Endothelial cell (in vitro differentiated cells): Measurements from ENCODE around the gene CALB2. TPM values are rescaled to one million over a fixed set of nuclear protein-coding genes. Genes with fewer than 3 reads are reported as not detected.

ENCODE experiments used
- DNase-seq: peaks from one replicate; pipeline ENCODE4 v3.0.0; 2021; ENCODE audit warnings: low spot score
- H3K27ac Mint-ChIP-seq: one replicate; pipeline ENCODE4 v1.8.0; 2021; ENCODE audit warnings: mixed read lengths, inconsistent platforms; ENCODE audit not compliant: unreplicated experiment
- H3K27me3 Mint-ChIP-seq: one replicate; pipeline ENCODE4 v1.8.0; 2021; ENCODE audit warnings: mild to moderate bottlenecking, moderate library complexity, mixed read lengths, inconsistent platforms; ENCODE audit not compliant: unreplicated experiment
- H3K36me3 Mint-ChIP-seq: one replicate; pipeline ENCODE4 v1.8.0; 2021; ENCODE audit warnings: mild to moderate bottlenecking, low read depth, mixed read lengths, inconsistent platforms; ENCODE audit not compliant: unreplicated experiment
- H3K4me1 Mint-ChIP-seq: one replicate; pipeline ENCODE4 v1.8.0; 2021; ENCODE audit warnings: mild to moderate bottlenecking, mixed read lengths, inconsistent platforms; ENCODE audit not compliant: unreplicated experiment
- H3K4me3 Mint-ChIP-seq: one replicate; pipeline ENCODE4 v1.8.0; 2021; ENCODE audit warnings: mild to moderate bottlenecking, mixed read lengths, inconsistent platforms; ENCODE audit not compliant: unreplicated experiment
- H3K9me3 Mint-ChIP-seq: one replicate; pipeline ENCODE4 v1.8.0; 2021; ENCODE audit warnings: mixed read lengths, inconsistent platforms; ENCODE audit not compliant: unreplicated experiment
- total RNA-seq: library from RNA; stranded (reverse); fragmentation: NEBNext Ultra II Directional; extraction: Animal tissue kit (Norgen Biotek cat#: 25700); gene quantifications from one replicate; pipeline ENCODE4 v1.2.1, GENCODE V29; 2021; ENCODE audit not compliant: unreplicated experiment
- TF ChIP-seq, protein P1 (sequence below): fragments of 200-600 bp; sonication (generic); IDR thresholded peaks from one replicate; pipeline ENCODE4 v1.5.0; 2021; ENCODE audit warnings: antibody characterized with exemption; ENCODE audit not compliant: unreplicated experiment

CALB2 gene
- total RNA-seq, 1 donor from 2014 or later: 12.9 TPM

DNA sequence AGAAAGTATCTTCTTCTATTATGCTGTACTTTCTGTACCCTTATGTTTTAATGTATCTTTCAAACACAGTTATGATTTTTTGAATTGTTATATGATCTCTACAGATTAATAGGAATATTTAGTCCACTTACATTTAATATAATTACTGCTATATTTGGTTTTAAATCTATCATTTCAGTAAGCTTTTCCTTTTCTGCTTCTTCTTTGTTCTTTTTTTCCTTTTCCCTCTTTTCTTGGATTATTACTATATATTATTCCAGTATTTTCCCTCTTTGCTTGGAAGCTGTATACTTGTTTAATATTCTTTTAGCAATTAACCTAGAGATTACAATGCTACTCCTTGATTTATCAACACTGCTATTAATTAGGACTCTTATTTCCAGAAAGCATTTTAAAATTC lies 69.9 kb downstream of the CALB2 start:
- DNase-seq: no peak
- Mint-ChIP-seq H3K4me1 (peaks cover 7% of the 10 kb centered on the region), H3K9me3 (no peaks in the 10 kb centered on the region), H3K27ac (no peak overlapping the region), H3K27me3 (peaks cover 14% of the 10 kb centered on the region), H3K36me3 (peaks cover 9% of the 10 kb centered on the region), H3K4me3 (no peak overlapping the region)
- TF ChIP-seq, protein P1, sequence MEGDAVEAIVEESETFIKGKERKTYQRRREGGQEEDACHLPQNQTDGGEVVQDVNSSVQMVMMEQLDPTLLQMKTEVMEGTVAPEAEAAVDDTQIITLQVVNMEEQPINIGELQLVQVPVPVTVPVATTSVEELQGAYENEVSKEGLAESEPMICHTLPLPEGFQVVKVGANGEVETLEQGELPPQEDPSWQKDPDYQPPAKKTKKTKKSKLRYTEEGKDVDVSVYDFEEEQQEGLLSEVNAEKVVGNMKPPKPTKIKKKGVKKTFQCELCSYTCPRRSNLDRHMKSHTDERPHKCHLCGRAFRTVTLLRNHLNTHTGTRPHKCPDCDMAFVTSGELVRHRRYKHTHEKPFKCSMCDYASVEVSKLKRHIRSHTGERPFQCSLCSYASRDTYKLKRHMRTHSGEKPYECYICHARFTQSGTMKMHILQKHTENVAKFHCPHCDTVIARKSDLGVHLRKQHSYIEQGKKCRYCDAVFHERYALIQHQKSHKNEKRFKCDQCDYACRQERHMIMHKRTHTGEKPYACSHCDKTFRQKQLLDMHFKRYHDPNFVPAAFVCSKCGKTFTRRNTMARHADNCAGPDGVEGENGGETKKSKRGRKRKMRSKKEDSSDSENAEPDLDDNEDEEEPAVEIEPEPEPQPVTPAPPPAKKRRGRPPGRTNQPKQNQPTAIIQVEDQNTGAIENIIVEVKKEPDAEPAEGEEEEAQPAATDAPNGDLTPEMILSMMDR: no peak

DNA sequence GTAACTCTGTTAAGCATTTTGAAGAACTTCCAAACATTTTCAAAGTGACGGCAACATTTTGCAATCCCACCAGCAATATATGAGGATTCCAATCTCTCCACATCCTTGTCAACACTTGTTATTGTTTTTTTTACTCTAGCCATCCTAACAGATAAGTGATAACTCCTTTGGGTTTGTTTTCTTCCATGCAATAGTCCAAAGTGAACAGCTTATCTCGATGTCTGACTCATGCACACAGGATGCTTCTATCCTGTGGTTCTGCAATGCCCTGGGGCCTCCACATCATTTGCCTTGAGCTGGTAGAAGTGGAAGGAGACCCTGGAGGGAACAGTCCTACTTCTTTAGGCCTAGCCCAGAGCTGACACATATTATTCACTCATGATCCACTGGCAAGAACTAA lies 70.4 kb downstream of the CALB2 start:
- Mint-ChIP-seq H3K9me3 (no peaks in the 10 kb centered on the region), H3K4me3 (no peak overlapping the region), H3K27ac (no peak overlapping the region), H3K27me3 (peaks cover 14% of the 10 kb centered on the region), H3K4me1 (peaks cover 7% of the 10 kb centered on the region), H3K36me3 (peaks cover 9% of the 10 kb centered on the region)
- no peak for DNase-seq
- TF ChIP-seq, protein P1: no peak

DNA sequence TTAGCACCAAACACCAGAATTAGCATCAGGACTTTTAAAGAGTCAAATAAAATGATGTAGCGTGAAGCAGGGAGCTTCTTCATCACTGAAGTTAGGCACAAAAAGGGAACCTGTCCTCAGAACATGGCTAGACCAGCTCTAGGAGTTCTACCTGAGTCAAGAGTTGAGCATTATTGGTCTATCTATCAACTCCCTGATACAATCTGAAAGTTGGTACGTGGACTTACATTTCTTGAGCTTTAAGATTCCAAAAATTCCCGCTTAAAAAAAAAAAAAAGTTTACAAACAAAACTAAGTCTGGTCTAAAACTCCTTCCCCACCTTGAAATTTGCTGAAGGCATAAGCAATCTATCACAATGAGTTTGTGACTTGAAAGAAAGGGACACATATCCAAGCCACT lies 71.1 kb downstream of the CALB2 start:
- TF ChIP-seq, protein P1: no peak
- no peak overlapping the region for H3K4me3 Mint-ChIP-seq
- peaks cover 7% of the 10 kb centered on the region for H3K4me1 Mint-ChIP-seq
- no peak for DNase-seq
- H3K27ac Mint-ChIP-seq: no peak overlapping the region
- H3K36me3 Mint-ChIP-seq: peaks cover 5% of the 10 kb centered on the region
- no peaks in the 10 kb centered on the region for H3K9me3 Mint-ChIP-seq
- peaks cover 14% of the 10 kb centered on the region for H3K27me3 Mint-ChIP-seq

DNA sequence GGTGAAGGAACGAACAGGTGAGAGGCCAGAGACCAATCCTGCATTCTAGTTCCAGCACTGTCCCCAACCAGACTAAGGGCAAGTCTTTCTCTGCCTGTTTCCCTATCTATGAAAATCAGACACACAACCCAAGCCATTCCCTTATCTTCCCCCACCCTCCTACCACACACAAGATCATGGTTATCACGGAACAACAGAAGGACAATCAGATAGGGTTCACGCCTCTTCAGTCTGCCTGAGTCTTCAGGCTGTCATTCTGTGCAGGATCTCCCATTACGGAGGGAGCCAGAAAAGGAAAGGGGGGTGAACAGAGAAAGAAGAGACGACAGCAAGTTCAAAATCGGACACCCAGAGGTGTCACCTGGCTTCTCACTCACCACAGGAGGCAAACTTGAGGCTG lies 72.2 kb downstream of the CALB2 start:
- TF ChIP-seq, protein P1: no peak
- no peak for DNase-seq
- Mint-ChIP-seq H3K27me3 (peaks cover 9% of the 10 kb centered on the region), H3K4me1 (peaks cover 7% of the 10 kb centered on the region), H3K9me3 (no peaks in the 10 kb centered on the region), H3K4me3 (no peak overlapping the region), H3K36me3 (peaks cover 5% of the 10 kb centered on the region), H3K27ac (no peak overlapping the region)

DNA sequence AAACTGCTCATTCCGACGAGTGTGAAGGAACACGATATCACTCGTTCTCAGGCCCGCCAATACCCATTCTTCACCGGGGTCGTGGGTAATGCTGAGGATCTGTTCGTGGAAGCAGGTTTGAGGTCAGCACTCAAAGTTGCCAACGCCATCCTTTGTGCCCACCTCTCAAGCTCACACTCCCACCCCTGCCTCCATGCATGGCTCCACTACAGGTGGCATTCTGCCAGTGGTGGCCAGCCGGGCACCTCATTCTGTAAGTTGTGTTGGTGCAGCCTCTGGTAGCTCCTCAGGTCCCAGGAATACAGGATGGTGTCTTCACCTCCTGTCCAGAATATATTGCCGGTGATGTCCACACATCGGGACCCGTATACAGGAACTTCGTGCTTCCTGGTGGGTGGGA lies 72.7 kb downstream of the CALB2 start:
- no peak overlapping the region for H3K27ac Mint-ChIP-seq
- peaks cover 8% of the 10 kb centered on the region for H3K27me3 Mint-ChIP-seq
- no peaks in the 10 kb centered on the region for H3K9me3 Mint-ChIP-seq
- H3K4me3 Mint-ChIP-seq: no peak overlapping the region
- DNase-seq: no peak
- TF ChIP-seq, protein P1: no peak
- H3K4me1 Mint-ChIP-seq: peaks cover 7% of the 10 kb centered on the region
- H3K36me3 Mint-ChIP-seq: peaks cover 5% of the 10 kb centered on the region
